IPS DF 6.9 (cell line): Measurements from ENCODE around the gene MACF1.
"Not testable (repeated sequence)": the region's sequence is repeated elsewhere in the genome, so short reads cannot be mapped to it uniquely, and the experiment has no call there.

Experiments used
- DNase-seq: peaks from one replicate; pipeline ENCODE4 v3.0.0-alpha.2; 2013; ENCODE audit warnings: low read depth, low spot score
- H3K27ac ChIP-seq: one replicate; pipeline ENCODE4 v1.5.1; 2013; ENCODE audit warnings: low read length, control low read depth
- H3K27me3 ChIP-seq: 2 replicates; pipeline ENCODE4 v1.6.1; 2013; ENCODE audit warnings: mild to moderate bottlenecking, low read length; ENCODE audit not compliant: control insufficient read depth, insufficient read depth
- H3K36me3 ChIP-seq: 2 replicates; pipeline ENCODE4 v1.6.1; 2013; ENCODE audit warnings: low read length; ENCODE audit not compliant: control insufficient read depth, insufficient read depth
- H3K4me1 ChIP-seq: 2 replicates; pipeline ENCODE4 v1.6.1; 2013; ENCODE audit warnings: low read length; ENCODE audit not compliant: control insufficient read depth, insufficient read depth
- H3K4me3 ChIP-seq: 2 replicates; pipeline ENCODE4 v1.5.1; 2013; ENCODE audit warnings: mild to moderate bottlenecking, low read length
- H3K9me3 ChIP-seq: 2 replicates; pipeline ENCODE4 v1.6.1; 2013; ENCODE audit warnings: low read length, inconsistent platforms; ENCODE audit not compliant: control insufficient read depth, insufficient read depth
- WGBS: extraction: QIAGEN DNeasy Blood & Tissue Kit; methylation state at CpG from one replicate; pipeline ENCODE4 v1.1.7; 2013; ENCODE audit warnings: mixed read lengths, missing lambda C conversion rate; ENCODE audit not compliant: insufficient read length, insufficient coverage; 5-methylcytosine and 5-hydroxymethylcytosine counted together

The MACF1 gene

GRCh38 chr1:39496520-39496919 lies 292.0 kb downstream of the MACF1 start:
- H3K27me3 ChIP-seq = peaks cover 12% of the 10 kb centered on the region
- DNase-seq, H3K9me3 ChIP-seq, H3K4me1 ChIP-seq, H3K27ac ChIP-seq, H3K36me3 ChIP-seq, H3K4me3 ChIP-seq: not testable (repeated sequence)
- WGBS = no CpG with 5 or more reads among the region's 5 CpGs

GRCh38 chr1:39497585-39497984 lies 293.1 kb downstream of the MACF1 start:
- Histone ChIP-seq H3K9me3 (no peaks in the 10 kb centered on the region), H3K27ac (no peak overlapping the region), H3K4me3 (no peak overlapping the region), H3K36me3 (no peaks in the 10 kb centered on the region), H3K4me1 (0 out of 2 replicates have a peak, but pooled peaks cover 1% of the 10 kb centered on the region), H3K27me3 (peaks cover 10% of the 10 kb centered on the region)
- DNase-seq = no peak
- WGBS = no CpG with 5 or more reads among the region's 5 CpGs

GRCh38 chr1:39498096-39498710 lies 293.7 kb downstream of the MACF1 start:
- WGBS = no CpG with 5 or more reads among the region's 9 CpGs
- H3K4me1 ChIP-seq, DNase-seq, H3K36me3 ChIP-seq, H3K4me3 ChIP-seq, H3K9me3 ChIP-seq, H3K27ac ChIP-seq, H3K27me3 ChIP-seq: not testable (repeated sequence)

GRCh38 chr1:39498821-39499220 lies 294.3 kb downstream of the MACF1 start:
- no CpG with 5 or more reads among the region's 15 CpGs for WGBS
- not testable (repeated sequence) for DNase-seq, H3K9me3 ChIP-seq, H3K36me3 ChIP-seq, H3K4me3 ChIP-seq, H3K4me1 ChIP-seq, H3K27me3 ChIP-seq, H3K27ac ChIP-seq

- H3K4me3 ChIP-seq = no peak overlapping the region
- no CpG with 5 or more reads among the region's 5 CpGs for WGBS
- H3K9me3 ChIP-seq = no peaks in the 10 kb centered on the region
- DNase-seq = no peak
- H3K36me3 ChIP-seq = no peaks in the 10 kb centered on the region
- no peaks in the 10 kb centered on the region for H3K27me3 ChIP-seq
- 0 out of 2 replicates have a peak, but pooled peaks cover 1% of the 10 kb centered on the region for H3K4me1 ChIP-seq
- H3K27ac ChIP-seq = no peak overlapping the region
Measured at GRCh38 chr1:39499668-39500067, 295.2 kb downstream of the MACF1 start.

GRCh38 chr1:39500862-39501389 lies 296.4 kb downstream of the MACF1 start:
- no peak overlapping the region for H3K27ac ChIP-seq
- no CpG with 5 or more reads among the region's 4 CpGs for WGBS
- H3K27me3 ChIP-seq = no peaks in the 10 kb centered on the region
- DNase-seq = no peak
- H3K9me3 ChIP-seq = no peaks in the 10 kb centered on the region
- no peak overlapping the region for H3K4me3 ChIP-seq
- no peaks in the 10 kb centered on the region for H3K36me3 ChIP-seq
- 0 out of 2 replicates have a peak, but pooled peaks cover 1% of the 10 kb centered on the region for H3K4me1 ChIP-seq

GRCh38 chr1:39501666-39502065 lies 297.2 kb downstream of the MACF1 start:
- no peak for DNase-seq
- H3K4me3 ChIP-seq = no peak overlapping the region
- WGBS = no CpG with 5 or more reads among the region's 5 CpGs
- H3K36me3 ChIP-seq = no peaks in the 10 kb centered on the region
- H3K27me3 ChIP-seq = no peaks in the 10 kb centered on the region
- H3K9me3 ChIP-seq = no peaks in the 10 kb centered on the region
- no peak overlapping the region for H3K27ac ChIP-seq
- H3K4me1 ChIP-seq = 0 out of 2 replicates have a peak, but pooled peaks cover 1% of the 10 kb centered on the region

GRCh38 chr1:39504436-39504835 lies 299.9 kb downstream of the MACF1 start:
- H3K4me3 ChIP-seq, H3K9me3 ChIP-seq, H3K27me3 ChIP-seq, DNase-seq, H3K36me3 ChIP-seq, H3K4me1 ChIP-seq, H3K27ac ChIP-seq: not testable (repeated sequence)
- WGBS = no CpG with 5 or more reads among the region's 9 CpGs

- Histone ChIP-seq H3K36me3 (no peaks in the 10 kb centered on the region), H3K27ac (no peak overlapping the region), H3K27me3 (no peaks in the 10 kb centered on the region), H3K4me3 (no peak overlapping the region), H3K9me3 (no peaks in the 10 kb centered on the region), H3K4me1 (0 out of 2 replicates have a peak, but pooled peaks cover 2% of the 10 kb centered on the region)
- no peak for DNase-seq
Measured at GRCh38 chr1:39505289-39505688, 300.8 kb downstream of the MACF1 start.

GRCh38 chr1:39507230-39507928 lies 302.9 kb downstream of the MACF1 start:
- DNase-seq = no peak
- WGBS = no CpG with 5 or more reads among the region's 14 CpGs
- Histone ChIP-seq H3K36me3 (no peaks in the 10 kb centered on the region), H3K27ac (no peak overlapping the region), H3K4me3 (no peak overlapping the region), H3K4me1 (0 out of 2 replicates have a peak, but pooled peaks cover 2% of the 10 kb centered on the region), H3K27me3 (no peaks in the 10 kb centered on the region), H3K9me3 (no peaks in the 10 kb centered on the region)
